ENCODE data around the gene LIM2. TPM values are rescaled to one million over a fixed set of nuclear protein-coding genes. Genes with fewer than 3 reads are reported as not detected.

LIM2 gene
- total RNA-seq, 2 donors from 2014 or later, result not detected

GRCh38 chr19:51375504-51376221, 12.1 kb downstream of the LIM2 start:
- no peaks in the 10 kb centered on the region for H3K9me3 ChIP-seq
- no peaks in the 10 kb centered on the region for H3K4me1 ChIP-seq
- no peaks in the 10 kb centered on the region for H3K27me3 ChIP-seq
- 63 to 73% methylated on average over 9 to 11 of the region's 11 CpGs for WGBS, 2 donors
- ATAC-seq (no peak), DNase-seq (no peak)
- no peaks in the 10 kb centered on the region for H3K36me3 ChIP-seq (replicated peaks in 1 of 2; ENCODE audit: insufficient read depth in 1 of 2, low read depth in 2 of 2)
- intact Hi-C loops (cut with DNase I), result no loop called here
- no peak overlapping the region for H3K27ac ChIP-seq
- no peak for TF ChIP-seq CTCF (IDR thresholded peaks at IDR 0.05)
- no peak for TF ChIP-seq POLR2A (IDR thresholded peaks at IDR 0.05)
- no peak overlapping the region for H3K4me3 ChIP-seq

- no peak within 1 kb of the TSS for H3K4me3 ChIP-seq
These were observed 14.9 kb downstream of the LIM2 start, which contains the start of gene NKG7 for GRCh38 chr19:51372649-51373504. Gene NKG7 (minus strand): TSS chr19:51372654. CDS start chr19:51372535, 119 bp downstream.

GRCh38 chr19:51372021-51372648, 15.6 kb downstream of the LIM2 start:
- intact Hi-C loops (cut with DNase I), result no loop called here
- H3K4me3 ChIP-seq, result no peak overlapping the region
- H3K9me3 ChIP-seq, result no peaks in the 10 kb centered on the region
- no peaks in the 10 kb centered on the region for H3K27me3 ChIP-seq
- no peaks in the 10 kb centered on the region for H3K36me3 ChIP-seq (replicated peaks in 1 of 2; ENCODE audit: insufficient read depth in 1 of 2, low read depth in 2 of 2)
- TF ChIP-seq POLR2A (IDR thresholded peaks at IDR 0.05), result no peak
- TF ChIP-seq CTCF (IDR thresholded peaks at IDR 0.05), result no peak
- DNase-seq (no peak), ATAC-seq (no peak)
- no peak overlapping the region for H3K27ac ChIP-seq
- H3K4me1 ChIP-seq, result peaks cover 5% of the 10 kb centered on the region
- WGBS, 2 donors, result 77 to 90% methylated on average over 7 to 18 of the region's 18 CpGs

More at GRCh38 chr19:51372649-51373504, 14.9 kb downstream of the LIM2 start, which contains the start of gene NKG7:
- Histone ChIP-seq H3K36me3 (replicated peaks in 1 of 2; ENCODE audit: insufficient read depth in 1 of 2, low read depth in 2 of 2) (no peaks in the 10 kb centered on the region), H3K4me1 (peaks cover 2% of the 10 kb centered on the region), H3K27ac (no peak within 1 kb of the TSS), H3K9me3 (no peaks in the 10 kb centered on the region), H3K27me3 (no peaks in the 10 kb centered on the region)
- intact Hi-C loops (cut with DNase I), result no loop called here
- ATAC-seq (no peak), DNase-seq (peak in 1 of 4 donors; percentile 32)
- TF ChIP-seq POLR2A (IDR thresholded peaks at IDR 0.05) (no peak), CTCF (IDR thresholded peaks at IDR 0.05) (no peak)
- WGBS, 2 donors, result 36 to 42% methylated on average over 7 to 9 of the region's 9 CpGs

- H3K36me3 ChIP-seq (replicated peaks in 1 of 2; ENCODE audit: insufficient read depth in 1 of 2, low read depth in 2 of 2), result no peaks in the 10 kb centered on the region
- intact Hi-C loops (cut with DNase I), result no loop called here
- TF ChIP-seq POLR2A (IDR thresholded peaks at IDR 0.05) (no peak), CTCF (IDR thresholded peaks at IDR 0.05) (no peak)
- DNase-seq, result no peak
- ATAC-seq, result no peak
- H3K4me3 ChIP-seq, result no peak overlapping the region
- no peaks in the 10 kb centered on the region for H3K27me3 ChIP-seq
- no peaks in the 10 kb centered on the region for H3K9me3 ChIP-seq
- H3K27ac ChIP-seq, result no peak overlapping the region
- peaks cover 9% of the 10 kb centered on the region for H3K4me1 ChIP-seq
- 58 to 60% methylated on average over 8 of the region's 8 CpGs for WGBS, 2 donors
These were observed 16.5 kb downstream of the LIM2 start for GRCh38 chr19:51371186-51371690.

All from body of pancreas (tissue), 4 donors.